GM23248 (cell line): ENCODE results near the gene TCF4. TPM values are rescaled to one million over a fixed set of nuclear protein-coding genes. Genes with fewer than 3 reads are reported as not detected.

Experiments
- DNase-seq: peaks from one replicate; pipeline ENCODE4 v3.0.0-alpha.2; 2015
- H2AFZ ChIP-seq: fragments of 200-600 bp; sonication (generic); 2 replicates; pipeline ENCODE4 v1.6.1; 2016; ENCODE audit warnings: antibody characterized with exemption
- H3F3A ChIP-seq: fragments of 200-600 bp; sonication (generic); 2 replicates; pipeline ENCODE4 v1.6.1; 2016; ENCODE audit warnings: mild to moderate bottlenecking, antibody characterized with exemption, mixed run types; ENCODE audit not compliant: insufficient read depth
- H3K27ac ChIP-seq: fragments of 200-600 bp; sonication (generic); 2 replicates; pipeline ENCODE4 v1.5.1; 2016; ENCODE audit warnings: mild to moderate bottlenecking
- H3K27me3 ChIP-seq: fragments of 200-600 bp; sonication (generic); replicated peaks from 2 replicates; pipeline ENCODE4 v1.6.1; 2016; ENCODE audit warnings: mild to moderate bottlenecking; ENCODE audit not compliant: insufficient read depth
- H3K36me3 ChIP-seq: fragments of 200-600 bp; sonication (generic); 2 replicates; pipeline ENCODE4 v1.6.1; 2016; ENCODE audit warnings: low read depth, mild to moderate bottlenecking
- H3K4me1 ChIP-seq: fragments of 200-600 bp; sonication (generic); 2 replicates; pipeline ENCODE4 v1.6.1; 2016; ENCODE audit warnings: mild to moderate bottlenecking; ENCODE audit not compliant: insufficient read depth
- H3K4me2 ChIP-seq: fragments of 200-600 bp; sonication (generic); one replicate; pipeline ENCODE4 v1.6.1; 2016; ENCODE audit warnings: mild to moderate bottlenecking; ENCODE audit not compliant: unreplicated experiment
- H3K4me3 ChIP-seq: fragments of 200-600 bp; sonication (generic); 2 replicates; pipeline ENCODE4 v1.5.1; 2016; ENCODE audit warnings: mild to moderate bottlenecking
- H3K79me2 ChIP-seq: fragments of 200-600 bp; sonication (generic); 2 replicates; pipeline ENCODE4 v1.6.1; 2016; ENCODE audit warnings: mild to moderate bottlenecking; ENCODE audit not compliant: insufficient read depth
- H3K9ac ChIP-seq: fragments of 200-600 bp; sonication (generic); 2 replicates; pipeline ENCODE4 v1.6.1; 2016; ENCODE audit warnings: mild to moderate bottlenecking
- H3K9me2 ChIP-seq: fragments of 200-600 bp; sonication (generic); 2 replicates; pipeline ENCODE4 v1.6.1; 2016; ENCODE audit warnings: mixed run types, mild to moderate bottlenecking, moderate library complexity; ENCODE audit not compliant: insufficient read depth
- H3K9me3 ChIP-seq: fragments of 200-600 bp; sonication (generic); one replicate; pipeline ENCODE4 v1.6.1; 2017; ENCODE audit warnings: low read depth
- H4K20me1 ChIP-seq: fragments of 200-600 bp; sonication (generic); 2 replicates; pipeline ENCODE4 v1.6.0; 2016; ENCODE audit not compliant: insufficient read depth
- EZH2 ChIP-seq: fragments of 200-600 bp; sonication (generic); IDR thresholded peaks from 2 replicates; pipeline ENCODE4 v1.6.1; 2018; ENCODE audit warnings: antibody characterized with exemption, mild to moderate bottlenecking; ENCODE audit not compliant: insufficient read depth, poor library complexity, severe bottlenecking
- EZH2phosphoT487 ChIP-seq: fragments of 200-600 bp; sonication (generic); IDR thresholded peaks from 2 replicates; pipeline ENCODE4 v1.6.1; 2018; ENCODE audit warnings: antibody characterized with exemption, moderate library complexity, mild to moderate bottlenecking, low read depth; ENCODE audit not compliant: insufficient read depth
- WGBS, 2 experiments: methylation state at CpG; one replicate each; pipeline ENCODE4 v1.1.6; 2015 to 2017; ENCODE audit warnings: low lambda C conversion rate in 2 of 2, low coverage in 1 of 2; ENCODE audit errors: missing lambda C conversion rate in 2 of 2; 5-methylcytosine and 5-hydroxymethylcytosine counted together
- in situ Hi-C: fragments of 300-500 bp; cut with MboI; formaldehyde crosslinking; loops from 2 replicates; pipeline ENCODE4 v1.15.0; 2020
- polyA plus RNA-seq: library from polyadenylated mRNA; unstranded; fragments of >200 nt; fragmentation: Nextera tagmentation; extraction: Ambion mirVana; gene quantifications from 2 replicates; pipeline ENCODE4 v1.2.1, GENCODE V29; 2016
- total RNA-seq: library from RNA; depleted of rRNA; stranded (reverse); fragments of >200 nt; shearing (Covaris generic); gene quantifications from 2 replicates; pipeline ENCODE4 v1.2.3, GENCODE V29; 2014

The TCF4 gene
- total and polyA plus RNA-seq, 2 experiments from 2014 or later, result 54.5 to 59.3 TPM

- peaks cover 23% of the 10 kb centered on the region for H3K4me1 ChIP-seq
- H3K4me2 ChIP-seq, result no peak overlapping the region
- peaks cover 68% of the 10 kb centered on the region for H3K79me2 ChIP-seq
- in situ Hi-C loops, result no loop called here
- H3K36me3 ChIP-seq, result no peaks in the 10 kb centered on the region
- no peak overlapping the region for H3K27ac ChIP-seq
- DNase-seq, result no peak
- TF ChIP-seq EZH2phosphoT487 (no peak), EZH2 (no peak)
- no peak overlapping the region for H2AFZ ChIP-seq
- peaks cover 14% of the 10 kb centered on the region for H3F3A ChIP-seq
- H4K20me1 ChIP-seq, result no peaks in the 10 kb centered on the region
- no peak overlapping the region for H3K9ac ChIP-seq
- H3K27me3 ChIP-seq, result no peaks in the 10 kb centered on the region
- no peak overlapping the region for H3K4me3 ChIP-seq
- no peaks in the 10 kb centered on the region for H3K9me3 ChIP-seq
- H3K9me2 ChIP-seq, result no peaks in the 10 kb centered on the region
- WGBS, 2 experiments, result 68 to 69% methylated on average over 3 of the region's 3 CpGs
Measured at GRCh38 chr18:55432307-55433040, 155.5 kb downstream of the TCF4 start.

GRCh38 chr18:55430026-55430425, 158.0 kb downstream of the TCF4 start:
- in situ Hi-C loops, result no loop called here
- no peak overlapping the region for H3K4me2 ChIP-seq
- no peak overlapping the region for H3K9ac ChIP-seq
- H3K9me3 ChIP-seq, result no peaks in the 10 kb centered on the region
- peaks cover 18% of the 10 kb centered on the region for H3K4me1 ChIP-seq
- TF ChIP-seq EZH2, result no peak
- no peak for TF ChIP-seq EZH2phosphoT487
- H3K27me3 ChIP-seq, result no peaks in the 10 kb centered on the region
- no peaks in the 10 kb centered on the region for H3K36me3 ChIP-seq
- H4K20me1 ChIP-seq, result no peaks in the 10 kb centered on the region
- H2AFZ ChIP-seq, result no peak overlapping the region
- WGBS, 2 experiments, result 53 to 58% methylated on average over 2 of the region's 2 CpGs
- H3K9me2 ChIP-seq, result no peaks in the 10 kb centered on the region
- H3F3A ChIP-seq, result peaks cover 7% of the 10 kb centered on the region
- H3K27ac ChIP-seq, result no peak overlapping the region
- peaks cover 71% of the 10 kb centered on the region for H3K79me2 ChIP-seq
- no peak for DNase-seq
- no peak overlapping the region for H3K4me3 ChIP-seq

- Histone ChIP-seq H3F3A (peaks cover 7% of the 10 kb centered on the region), H3K4me1 (peaks cover 16% of the 10 kb centered on the region), H3K27me3 (no peaks in the 10 kb centered on the region), H3K4me3 (no peak overlapping the region), H3K4me2 (peak overlapping the region; percentile 2), H3K9me2 (no peaks in the 10 kb centered on the region), H3K9ac (no peak overlapping the region), H2AFZ (no peak overlapping the region), H3K79me2 (peaks cover 76% of the 10 kb centered on the region), H3K9me3 (no peaks in the 10 kb centered on the region), H4K20me1 (no peaks in the 10 kb centered on the region), H3K27ac (peak overlapping the region; percentile 16; the same call in 1 of the 2 replicates), H3K36me3 (no peaks in the 10 kb centered on the region)
- 83 to 87% methylated on average over 1 of the region's 1 CpG for WGBS, 2 experiments
- in situ Hi-C loops, result no loop called here
- TF ChIP-seq EZH2phosphoT487 (no peak), EZH2 (no peak)
- peak; percentile 71 for DNase-seq
Measured at GRCh38 chr18:55427951-55428350, 160.0 kb downstream of the TCF4 start.

- H3K9me3 ChIP-seq, result no peaks in the 10 kb centered on the region
- WGBS, 2 experiments, result 98 to 99% methylated on average over 3 of the region's 3 CpGs
- H4K20me1 ChIP-seq, result no peaks in the 10 kb centered on the region
- TF ChIP-seq EZH2phosphoT487 (no peak), EZH2 (no peak)
- no peak overlapping the region for H2AFZ ChIP-seq
- no peaks in the 10 kb centered on the region for H3K27me3 ChIP-seq
- no peak overlapping the region for H3K27ac ChIP-seq
- H3K4me1 ChIP-seq, result peaks cover 23% of the 10 kb centered on the region
- no peaks in the 10 kb centered on the region for H3K36me3 ChIP-seq
- H3K4me3 ChIP-seq, result no peak overlapping the region
- H3F3A ChIP-seq, result peaks cover 9% of the 10 kb centered on the region
- in situ Hi-C loops, result no loop called here
- no peak overlapping the region for H3K9ac ChIP-seq
- DNase-seq, result no peak
- no peak overlapping the region for H3K4me2 ChIP-seq
- peaks cover 80% of the 10 kb centered on the region for H3K79me2 ChIP-seq
- no peaks in the 10 kb centered on the region for H3K9me2 ChIP-seq
Measured at GRCh38 chr18:55425698-55426097, 162.3 kb downstream of the TCF4 start.
